ENCODE results near the gene KIFAP3. TPM values are rescaled to one million over a fixed set of nuclear protein-coding genes. Genes with fewer than 3 reads are reported as not detected.

KIFAP3 gene
- polyA plus RNA-seq, 3 donors = 2.1 to 4.7 (median 2.2) TPM

DNA sequence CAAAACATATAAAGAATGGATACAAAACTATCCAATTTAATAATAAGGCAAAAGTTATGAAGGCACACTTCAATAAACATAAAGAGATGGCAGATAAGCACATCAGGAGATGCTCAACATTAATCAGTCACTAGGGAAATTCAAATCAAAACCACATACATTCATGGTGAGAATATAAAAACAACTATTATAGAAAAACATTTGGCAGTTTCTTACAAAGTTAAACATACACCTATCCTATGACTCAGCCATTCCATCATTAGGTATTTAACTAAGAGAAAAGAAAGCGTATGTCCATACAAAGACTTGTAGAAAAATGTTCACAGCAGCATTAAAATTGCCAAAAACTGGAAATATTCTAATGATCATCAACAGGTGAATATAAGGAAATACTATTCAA is 44.3 kb downstream of the KIFAP3 start:
- no peaks in the 10 kb centered on the region for H3K36me3 ChIP-seq (replicated peaks in 1 of 2; ENCODE audit: control insufficient read depth in 1 of 2, insufficient read depth in 2 of 2, low read length in 2 of 2)
- Mint-ChIP-seq H3K9me3 (peaks cover 8 to 16% (median 9%) of the 10 kb centered on the region in 7 donors), H3K27ac (no peak overlapping the region), H3K36me3 (peaks cover 14 to 16% of the 10 kb centered on the region in 2 donors), H3K4me1 (no peaks in the 10 kb centered on the region), H3K4me3 (no peak overlapping the region), H3K27me3 (ENCODE audit: low read depth in 3 of 3) (peaks cover 0 to 1% (median 0%) of the 10 kb centered on the region in 3 donors)
- no CpG with 5 or more reads among the region's 1 CpG for WGBS (ENCODE audit: insufficient coverage)
- no peaks in the 10 kb centered on the region for H3K4me1 ChIP-seq (ENCODE audit: control insufficient read depth in 1 of 2, insufficient read depth in 2 of 2, low read length in 2 of 2)
- peaks cover 8 to 13% of the 10 kb centered on the region in 2 donors for H3K9me3 ChIP-seq (replicated peaks in 1 of 2; ENCODE audit: control insufficient read depth in 1 of 2, insufficient read depth in 1 of 2, low read length in 2 of 2)
- no peak overlapping the region for H3K9ac ChIP-seq (ENCODE audit: insufficient read depth, low read length, poor library complexity, severe bottlenecking)
- no peak for DNase-seq
- no peak overlapping the region for H3K4me2 ChIP-seq (replicated peaks; ENCODE audit: extremely low read depth, low read length, poor library complexity, severe bottlenecking)
- H2AFZ ChIP-seq (ENCODE audit: insufficient read depth, low read depth, low read length, poor library complexity, severe bottlenecking) = no peak overlapping the region
- H3K4me3 ChIP-seq (replicated peaks in 1 of 3; ENCODE audit: low read depth in 2 of 3, low read length in 3 of 3) = no peak overlapping the region
- intact Hi-C loops (cut with micrococcal nuclease) = no loop called here
- no peak for TF ChIP-seq CTCF (IDR thresholded peaks at IDR 0.05)
- H3K27me3 ChIP-seq (ENCODE audit: control insufficient read depth in 2 of 2, insufficient read depth in 2 of 2, low read length in 2 of 2) = no peaks in the 10 kb centered on the region
- no peak overlapping the region for H3K27ac ChIP-seq (ENCODE audit: low read depth in 1 of 2, low read length in 2 of 2)
- no peaks in the 10 kb centered on the region for H4K20me1 ChIP-seq (ENCODE audit: insufficient read depth, low read length)
- no peaks in the 10 kb centered on the region for H3K79me2 ChIP-seq (ENCODE audit: insufficient read depth, low read length)

DNA sequence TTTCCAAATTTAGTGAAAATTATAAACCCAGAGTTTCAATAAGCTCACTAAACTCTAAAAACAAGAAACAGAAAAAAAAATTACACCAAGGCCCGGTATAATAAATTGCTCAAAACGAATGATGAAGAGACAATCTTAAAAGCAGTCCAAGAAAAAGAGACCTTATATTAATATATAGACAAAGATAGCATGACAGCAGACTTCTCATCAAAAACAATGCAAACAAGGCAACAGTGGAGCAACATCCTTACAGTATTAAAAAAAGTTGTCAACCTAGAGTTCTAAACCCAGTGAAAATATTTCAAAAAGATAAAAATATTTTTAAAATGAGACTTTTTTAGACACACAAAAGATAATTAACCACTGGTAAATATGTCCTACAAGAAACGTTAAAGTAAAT is 46.7 kb downstream of the KIFAP3 start:
- DNase-seq = no peak
- H3K4me3 Mint-ChIP-seq = no peak overlapping the region

More for the DNA sequence above, 46.7 kb downstream of the KIFAP3 start:
- H3K9me3 Mint-ChIP-seq = peaks cover 8 to 16% (median 11%) of the 10 kb centered on the region in 7 donors
- no peaks in the 10 kb centered on the region for H3K4me1 Mint-ChIP-seq
- H3K9ac ChIP-seq (ENCODE audit: insufficient read depth, low read length, poor library complexity, severe bottlenecking) = no peak overlapping the region
- no CpG with 5 or more reads among the region's 3 CpGs for WGBS (ENCODE audit: insufficient coverage)
- H4K20me1 ChIP-seq (ENCODE audit: insufficient read depth, low read length) = no peaks in the 10 kb centered on the region
- H3K9me3 ChIP-seq (replicated peaks in 1 of 2; ENCODE audit: control insufficient read depth in 1 of 2, insufficient read depth in 1 of 2, low read length in 2 of 2) = peaks cover 8 to 13% of the 10 kb centered on the region in 2 donors
- peaks cover 9 to 11% of the 10 kb centered on the region in 2 donors for H3K36me3 Mint-ChIP-seq
- H3K4me1 ChIP-seq (ENCODE audit: control insufficient read depth in 1 of 2, insufficient read depth in 2 of 2, low read length in 2 of 2) = no peaks in the 10 kb centered on the region
- no peak overlapping the region for H3K4me3 ChIP-seq (replicated peaks in 1 of 3; ENCODE audit: low read depth in 2 of 3, low read length in 3 of 3)
- H3K27ac ChIP-seq (ENCODE audit: low read depth in 1 of 2, low read length in 2 of 2) = no peak overlapping the region
- H3K4me2 ChIP-seq (replicated peaks; ENCODE audit: extremely low read depth, low read length, poor library complexity, severe bottlenecking) = no peak overlapping the region
- no peak overlapping the region for H2AFZ ChIP-seq (ENCODE audit: insufficient read depth, low read depth, low read length, poor library complexity, severe bottlenecking)
- H3K36me3 ChIP-seq (replicated peaks in 1 of 2; ENCODE audit: control insufficient read depth in 1 of 2, insufficient read depth in 2 of 2, low read length in 2 of 2) = no peaks in the 10 kb centered on the region
- H3K27me3 Mint-ChIP-seq (ENCODE audit: low read depth in 3 of 3) = peaks cover 0 to 1% (median 0%) of the 10 kb centered on the region in 3 donors
- no peaks in the 10 kb centered on the region for H3K27me3 ChIP-seq (ENCODE audit: control insufficient read depth in 2 of 2, insufficient read depth in 2 of 2, low read length in 2 of 2)
- TF ChIP-seq CTCF (IDR thresholded peaks at IDR 0.05) = no peak
- intact Hi-C loops (cut with micrococcal nuclease) = no loop called here
- H3K27ac Mint-ChIP-seq = no peak overlapping the region
- no peaks in the 10 kb centered on the region for H3K79me2 ChIP-seq (ENCODE audit: insufficient read depth, low read length)
